Naive thymus-derived CD8-positive, alpha-beta T cell (primary cell): Measurements from ENCODE around the gene LCE1C. TPM values are rescaled to one million over a fixed set of nuclear protein-coding genes. Genes with fewer than 3 reads are reported as not detected.

Experiments
- ATAC-seq, 2 donors: fragments of 150-1000 bp; cut with Tn5 transposase in 1 of 2; sonication (Bioruptor Pico), chemical (Tn5 transposase) in 1 of 2; 1 replicate in 1 of 2; 2 replicates in 1 of 2; pipeline ENCODE4 v1.10.0; 2021; ENCODE audit warnings: mild to moderate bottlenecking in 2 of 2, moderate library complexity in 2 of 2
- POLR2A ChIA-PET: fragments of 350-600 bp; sonication (Branson Sonifier 250); formaldehyde crosslinking; loops from one replicate; lab custom pipeline; 2021; ENCODE audit warnings: antibody characterized with exemption; lab: Charles Lee
- DNase-seq, 10 donors: peaks; one replicate each; pipeline versions ENCODE4 v3.0.0 to v3.0.0-alpha.2; 2020 to 2022
- H3K27ac Mint-ChIP-seq, 10 donors: one replicate each; pipeline ENCODE4 v1.8.0; 2020 to 2022; ENCODE audit warnings: mild to moderate bottlenecking in 10 of 10, mixed read lengths in 10 of 10, moderate library complexity in 4 of 10, inconsistent platforms in 1 of 10
- H3K27me3 Mint-ChIP-seq, 5 donors: one replicate each; pipeline ENCODE4 v1.8.0; 2021 to 2022; ENCODE audit warnings: mixed read lengths in 5 of 5
- H3K36me3 Mint-ChIP-seq, 3 donors: one replicate each; pipeline ENCODE4 v1.8.0; 2020 to 2022; ENCODE audit warnings: mixed read lengths in 3 of 3, mild to moderate bottlenecking in 2 of 3, inconsistent platforms in 1 of 3
- H3K4me1 Mint-ChIP-seq, 4 donors: one replicate each; pipeline ENCODE4 v1.8.0; 2021 to 2022; ENCODE audit warnings: mixed read lengths in 4 of 4
- H3K4me3 Mint-ChIP-seq, 10 donors: one replicate each; pipeline ENCODE4 v1.8.0; 2020 to 2022; ENCODE audit warnings: mild to moderate bottlenecking in 10 of 10, mixed read lengths in 10 of 10, moderate library complexity in 6 of 10, inconsistent platforms in 1 of 10
- H3K9me3 Mint-ChIP-seq, 9 donors: one replicate each; pipeline ENCODE4 v1.8.0; 2020 to 2022; ENCODE audit warnings: mixed read lengths in 9 of 9, mild to moderate bottlenecking in 3 of 9, inconsistent platforms in 1 of 9, moderate library complexity in 1 of 9
- polyA plus RNA-seq, 3 donors: library from polyadenylated mRNA; unstranded; fragments of 300-500 nt; fragmentation: Illumina TruSeq; gene quantifications; one replicate each; pipeline ENCODE4 v1.2.3, GENCODE V29; 2021
- total RNA-seq, 8 experiments: library from RNA in 2 of 8; stranded (reverse) in 2 of 8; gene quantifications; one replicate each; pipeline ENCODE4 v1.2.3 and lab custom pipeline; 2021 to 2026

The LCE1C gene
- total and polyA plus RNA-seq, 5 experiments from 2014 or later: not detected

DNA sequence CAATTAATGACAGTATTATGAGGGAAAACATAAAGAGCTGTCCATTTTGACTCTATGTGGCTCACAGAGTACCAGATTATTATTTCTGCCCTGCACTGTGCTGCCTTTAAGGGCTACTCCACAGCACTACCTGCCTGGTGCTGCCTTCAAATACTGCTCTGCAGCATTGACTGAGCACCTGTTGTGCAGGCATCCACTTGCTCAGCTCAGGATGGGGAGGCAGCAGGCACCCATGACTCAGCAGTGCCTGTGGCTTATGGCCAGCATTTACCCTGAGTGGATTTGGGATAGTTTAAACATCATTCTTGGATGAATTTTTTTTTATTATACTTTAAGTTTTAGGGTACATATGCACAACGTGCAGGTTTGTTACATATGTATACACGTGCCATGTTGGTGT lies 49.6 kb downstream of the LCE1C start:
- Mint-ChIP-seq H3K27ac (no peak overlapping the region), H3K9me3 (peaks cover 0 to 4% (median 0%) of the 10 kb centered on the region in 9 donors), H3K4me3 (no peak overlapping the region), H3K36me3 (no peaks in the 10 kb centered on the region), H3K27me3 (peaks cover 25 to 69% (median 32%) of the 10 kb centered on the region in 5 donors), H3K4me1 (no peaks in the 10 kb centered on the region)
- POLR2A ChIA-PET: no interaction called here
- DNase-seq: no peak
- ATAC-seq: no peak

Other genes starting within 250 kb of the LCE1C start
- gene LCE3E, start 239.9 kb downstream of the LCE1C start, total RNA-seq: not detected
- gene LCE3E, start 239.9 kb downstream of the LCE1C start, polyA plus RNA-seq: not detected
- not detected for gene LCE3D, start 226.1 kb downstream of the LCE1C start, total RNA-seq
- gene LCE3D, start 226.1 kb downstream of the LCE1C start, polyA plus RNA-seq: not detected
- not detected for gene LCE3C, start 206.4 kb downstream of the LCE1C start, total RNA-seq
- not detected for gene LCE3C, start 206.4 kb downstream of the LCE1C start, polyA plus RNA-seq
- gene LCE3B, start 192.8 kb downstream of the LCE1C start, total RNA-seq: not detected
- gene LCE3B, start 192.8 kb downstream of the LCE1C start, polyA plus RNA-seq: not detected
- gene LCE3A, start 183.5 kb downstream of the LCE1C start, total RNA-seq: not detected
- gene LCE3A, start 183.5 kb downstream of the LCE1C start, polyA plus RNA-seq: not detected
- gene LCE2D, start 143.3 kb downstream of the LCE1C start, total RNA-seq: not detected
- gene LCE2D, start 143.3 kb downstream of the LCE1C start, polyA plus RNA-seq: not detected
- not detected for gene LCE2C, start 131.4 kb downstream of the LCE1C start, total RNA-seq
- not detected for gene LCE2C, start 131.4 kb downstream of the LCE1C start, polyA plus RNA-seq
- gene LCE2B, start 120.5 kb downstream of the LCE1C start, total RNA-seq: not detected
- not detected for gene LCE2B, start 120.5 kb downstream of the LCE1C start, polyA plus RNA-seq
- not detected for gene LCE2A, start 108.3 kb downstream of the LCE1C start, total RNA-seq
- gene LCE2A, start 108.3 kb downstream of the LCE1C start, polyA plus RNA-seq: not detected
- gene LCE4A, start 98.5 kb downstream of the LCE1C start, total RNA-seq: not detected
- gene LCE4A, start 98.5 kb downstream of the LCE1C start, polyA plus RNA-seq: not detected
- gene KPRP, start 48.6 kb downstream of the LCE1C start, total RNA-seq: not detected
- gene KPRP, start 48.6 kb downstream of the LCE1C start, polyA plus RNA-seq: not detected
- gene LCE1F, start 31.5 kb downstream of the LCE1C start, total RNA-seq: not detected
- gene LCE1F, start 31.5 kb downstream of the LCE1C start, polyA plus RNA-seq: not detected
- not detected for gene LCE1E, start 20.4 kb downstream of the LCE1C start, total RNA-seq
- gene LCE1E, start 20.4 kb downstream of the LCE1C start, polyA plus RNA-seq: not detected
- not detected for gene LCE1D, start 9.9 kb downstream of the LCE1C start, total RNA-seq
- not detected for gene LCE1D, start 9.9 kb downstream of the LCE1C start, polyA plus RNA-seq
- not detected for gene LCE1B, start 5.3 kb upstream of the LCE1C start, total RNA-seq
- not detected for gene LCE1B, start 5.3 kb upstream of the LCE1C start, polyA plus RNA-seq
- not detected for gene LCE1A, start 20.8 kb upstream of the LCE1C start, total RNA-seq
- not detected for gene LCE1A, start 20.8 kb upstream of the LCE1C start, polyA plus RNA-seq
- gene LCE6A, start 36.2 kb upstream of the LCE1C start, total RNA-seq: not detected
- gene LCE6A, start 36.2 kb upstream of the LCE1C start, polyA plus RNA-seq: not detected
- not detected for gene LCE7A, start 53.3 kb upstream of the LCE1C start, total RNA-seq
- not detected for gene LCE7A, start 53.3 kb upstream of the LCE1C start, polyA plus RNA-seq
- not detected for gene SMCP, start 71.7 kb upstream of the LCE1C start, total RNA-seq
- not detected for gene SMCP, start 71.7 kb upstream of the LCE1C start, polyA plus RNA-seq
- gene IVL, start 101.9 kb upstream of the LCE1C start, total RNA-seq: not detected
- not detected for gene IVL, start 101.9 kb upstream of the LCE1C start, polyA plus RNA-seq
- not detected for gene SPRR5, start 140.6 kb upstream of the LCE1C start, total RNA-seq
- not detected for gene SPRR5, start 140.6 kb upstream of the LCE1C start, polyA plus RNA-seq
- not detected for gene SPRR4, start 164.0 kb upstream of the LCE1C start, total RNA-seq
- gene SPRR4, start 164.0 kb upstream of the LCE1C start, polyA plus RNA-seq: not detected
- gene SPRR1A, start 177.4 kb upstream of the LCE1C start, total RNA-seq: not detected
- not detected for gene SPRR1A, start 177.4 kb upstream of the LCE1C start, polyA plus RNA-seq
- not detected for gene SPRR3, start 195.1 kb upstream of the LCE1C start, total RNA-seq
- not detected for gene SPRR3, start 195.1 kb upstream of the LCE1C start, polyA plus RNA-seq
- gene SPRR1B, start 224.6 kb upstream of the LCE1C start, total RNA-seq: not detected
- not detected for gene SPRR1B, start 224.6 kb upstream of the LCE1C start, polyA plus RNA-seq
- not detected for gene SPRR2D, start 234.5 kb upstream of the LCE1C start, total RNA-seq
- not detected for gene SPRR2D, start 234.5 kb upstream of the LCE1C start, polyA plus RNA-seq